Keratinocyte (primary cell): ENCODE data around the gene SYTL2.

Source experiments
- EZH2 ChIP-seq: IDR thresholded peaks from one replicate; pipeline ENCODE4 v1.6.1; 2012; ENCODE audit warnings: inconsistent platforms, mild to moderate bottlenecking, low read length, moderate library complexity
- TF ChIP-seq, protein P1 (sequence below), 3 experiments: IDR thresholded peaks in 1 of 3; conservative IDR thresholded peaks in 1 of 3; optimal IDR thresholded peaks in 1 of 3; 2 replicates in 2 of 3; 3 replicates in 1 of 3; pipeline versions ENCODE3 to v1.5.1; 2011; ENCODE audit warnings: low read length in 3 of 3, mild to moderate bottlenecking in 3 of 3, moderate library complexity in 2 of 3, control low read depth in 1 of 3, inconsistent platforms in 1 of 3; ENCODE audit not compliant: insufficient read depth in 2 of 3; ENCODE audit errors: extremely low read depth in 1 of 3

- TF ChIP-seq, protein P1, sequence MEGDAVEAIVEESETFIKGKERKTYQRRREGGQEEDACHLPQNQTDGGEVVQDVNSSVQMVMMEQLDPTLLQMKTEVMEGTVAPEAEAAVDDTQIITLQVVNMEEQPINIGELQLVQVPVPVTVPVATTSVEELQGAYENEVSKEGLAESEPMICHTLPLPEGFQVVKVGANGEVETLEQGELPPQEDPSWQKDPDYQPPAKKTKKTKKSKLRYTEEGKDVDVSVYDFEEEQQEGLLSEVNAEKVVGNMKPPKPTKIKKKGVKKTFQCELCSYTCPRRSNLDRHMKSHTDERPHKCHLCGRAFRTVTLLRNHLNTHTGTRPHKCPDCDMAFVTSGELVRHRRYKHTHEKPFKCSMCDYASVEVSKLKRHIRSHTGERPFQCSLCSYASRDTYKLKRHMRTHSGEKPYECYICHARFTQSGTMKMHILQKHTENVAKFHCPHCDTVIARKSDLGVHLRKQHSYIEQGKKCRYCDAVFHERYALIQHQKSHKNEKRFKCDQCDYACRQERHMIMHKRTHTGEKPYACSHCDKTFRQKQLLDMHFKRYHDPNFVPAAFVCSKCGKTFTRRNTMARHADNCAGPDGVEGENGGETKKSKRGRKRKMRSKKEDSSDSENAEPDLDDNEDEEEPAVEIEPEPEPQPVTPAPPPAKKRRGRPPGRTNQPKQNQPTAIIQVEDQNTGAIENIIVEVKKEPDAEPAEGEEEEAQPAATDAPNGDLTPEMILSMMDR (optimal IDR thresholded peaks at IDR 0.05 in 1 of 3, IDR thresholded peaks at IDR 0.05 in 1 of 3, conservative IDR thresholded peaks at IDR 0.05 in 1 of 3; ENCODE audit: extremely low read depth in 1 of 3, insufficient read depth in 2 of 3, low read length in 3 of 3) = no peak
- TF ChIP-seq EZH2 = no peak
These were observed 113.2 kb downstream of the SYTL2 start for GRCh38 chr11:85697747-85698146.
